GM18870 (cell line): ENCODE data around the gene ZNF425.
"Not testable (repeated sequence)": the region's sequence is repeated elsewhere in the genome, so short reads cannot be mapped to it uniquely, and the experiment has no call there.

Experiments used
- ATAC-seq: cut with Tn5 transposase; IDR thresholded peaks from one replicate; pipeline ENCODE4 v1.9.1; 2021; ENCODE audit warnings: moderate library complexity; ENCODE audit not compliant: unreplicated experiment

The ZNF425 gene

GRCh38 chr7:149074116-149074885 lies 51.8 kb downstream of the ZNF425 start:
- ATAC-seq, result no peak

GRCh38 chr7:149072438-149072775 lies 53.7 kb downstream of the ZNF425 start:
- no peak for ATAC-seq

GRCh38 chr7:149071641-149072437 lies 54.3 kb downstream of the ZNF425 start:
- ATAC-seq, result no peak

GRCh38 chr7:149071182-149071635 lies 54.9 kb downstream of the ZNF425 start:
- ATAC-seq, result no peak

- ATAC-seq, result no peak
Measured at GRCh38 chr7:149070372-149071125, 55.6 kb downstream of the ZNF425 start.

GRCh38 chr7:149067869-149068268 lies 58.3 kb downstream of the ZNF425 start:
- no peak for ATAC-seq

GRCh38 chr7:149063476-149063875 lies 62.6 kb downstream of the ZNF425 start:
- ATAC-seq, result no peak

GRCh38 chr7:149062217-149062899 lies 63.8 kb downstream of the ZNF425 start:
- not testable (repeated sequence) for ATAC-seq

GRCh38 chr7:149060156-149060555 lies 66.0 kb downstream of the ZNF425 start:
- ATAC-seq, result no peak

GRCh38 chr7:149053885-149054284 lies 72.2 kb downstream of the ZNF425 start:
- no peak for ATAC-seq

- no peak for ATAC-seq
Measured at GRCh38 chr7:149053384-149053783, 72.7 kb downstream of the ZNF425 start.
